ENCODE results near the gene HGF.

GRCh38 chr7:81665236-81665635, 104.6 kb downstream of the HGF start:
- TF ChIP-seq EZH2 (IDR thresholded peaks at IDR 0.05; ENCODE audit: borderline replicate concordance, low read length) (no peak), CTCF (conservative IDR thresholded peaks at IDR 0.05 in 1 of 2, IDR thresholded peaks at IDR 0.05 in 1 of 2; ENCODE audit: extremely low read depth in 1 of 2, insufficient read depth in 1 of 2, low read depth in 1 of 2, low read length in 2 of 2) (no peak)
